OCI-LY7 (cell line): ENCODE results near the gene CRYL1.

ENCODE experiments used
- CTCF ChIP-seq: fragments of 200-600 bp; sonication (generic); conservative IDR thresholded peaks from 2 replicates; pipeline ENCODE4 v1.5.1; 2014; ENCODE audit warnings: mild to moderate bottlenecking, antibody characterized with exemption, low read length, moderate library complexity, mixed read lengths
- EZH2phosphoT487 ChIP-seq: fragments of 200-600 bp; sonication (generic); IDR thresholded peaks from 2 replicates; pipeline ENCODE4 v1.6.1; 2018; ENCODE audit warnings: low read depth, borderline replicate concordance, mild to moderate bottlenecking, mixed run types, antibody characterized with exemption, low read length, moderate library complexity, mixed read lengths

- TF ChIP-seq CTCF: no peak
- TF ChIP-seq EZH2phosphoT487: no peak
Observed at GRCh38 chr13:20358022-20358421, 167.6 kb downstream of the CRYL1 start.
